ENCODE measurements around the gene NGF. TPM values are rescaled to one million over a fixed set of nuclear protein-coding genes. Genes with fewer than 3 reads are reported as not detected.

The NGF gene
- total and polyA plus RNA-seq, 3 experiments from 2014 or later: not detected

DNA sequence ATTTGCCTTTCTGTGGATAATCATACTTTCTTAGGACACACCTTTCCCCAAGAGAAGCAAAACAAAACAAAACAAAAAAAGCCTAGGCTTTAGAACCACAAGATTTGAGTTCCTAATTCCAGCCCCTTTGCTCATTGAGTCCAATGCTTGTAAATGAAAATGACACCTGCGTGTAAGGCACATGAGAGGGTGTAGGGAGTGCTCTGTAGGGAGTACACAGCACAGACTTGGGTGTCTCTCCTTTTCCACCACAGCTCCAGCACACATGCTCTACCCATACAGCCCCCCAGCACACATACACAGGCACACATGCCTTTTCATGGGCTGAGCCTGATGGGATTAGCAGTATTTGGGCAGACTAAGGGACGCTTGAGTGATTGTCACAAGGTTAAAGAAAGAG is 9.2 kb upstream of the NGF start:
- no peak for DNase-seq
- ChIA-PET POLR2A (no interaction called here), CTCF (no interaction called here)
- H3K9me3 Mint-ChIP-seq: no peaks in the 10 kb centered on the region
- Histone ChIP-seq H3K27me3 (ENCODE audit: insufficient read depth, low read length, poor library complexity, severe bottlenecking) (no peaks in the 10 kb centered on the region), H3K9me3 (ENCODE audit: low read length) (no peaks in the 10 kb centered on the region), H3K36me3 (ENCODE audit: insufficient read depth, low read length) (no peaks in the 10 kb centered on the region), H3K4me3 (ENCODE audit: low read length) (no peak overlapping the region), H3K4me1 (ENCODE audit: insufficient read depth, low read length) (no peaks in the 10 kb centered on the region), H3K27ac (ENCODE audit: low read depth, low read length) (no peak overlapping the region)
- H3K27me3 Mint-ChIP-seq: peaks cover 5 to 10% of the 10 kb centered on the region in 2 donors
- no peak overlapping the region for H3K27ac Mint-ChIP-seq
- H3K4me1 Mint-ChIP-seq: no peaks in the 10 kb centered on the region
- H3K4me3 Mint-ChIP-seq: no peak overlapping the region
- H3K36me3 Mint-ChIP-seq: no peaks in the 10 kb centered on the region

DNA sequence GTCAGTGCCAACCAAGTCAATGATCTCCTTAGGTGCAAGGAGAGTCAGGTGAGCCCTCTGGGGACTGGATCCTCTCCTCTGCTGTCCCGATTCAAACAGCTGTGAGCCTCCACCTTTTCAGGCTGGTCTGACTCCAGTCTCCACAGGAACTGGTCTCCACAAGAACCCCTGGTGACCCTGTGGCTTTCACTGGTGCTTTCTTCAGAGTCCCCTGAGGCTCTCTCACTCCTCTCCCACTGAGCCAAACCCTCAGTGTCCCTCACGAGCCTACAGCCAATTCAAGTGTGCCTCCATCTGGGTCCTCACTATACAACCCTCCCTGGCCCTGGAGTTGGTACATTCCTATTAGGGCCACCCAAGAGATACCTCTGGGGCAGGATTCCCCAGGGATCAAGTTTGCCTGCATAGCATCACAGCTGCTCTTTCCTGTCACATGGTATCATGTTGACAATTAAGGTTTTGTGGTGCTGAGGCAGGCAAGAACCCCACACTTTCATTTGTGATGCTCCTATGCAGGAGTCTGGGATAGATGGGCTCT is 5.2 kb upstream of the NGF start:
- ChIA-PET CTCF (interaction anchor here (0.5 kb wide), 1 partner anchor 14 kb away, joined by 4 read pairs; no protein-coding TSS in a partner anchor), POLR2A (no interaction called here)
- Histone ChIP-seq H3K4me3 (ENCODE audit: low read length) (no peak overlapping the region), H3K36me3 (ENCODE audit: insufficient read depth, low read length) (no peaks in the 10 kb centered on the region), H3K4me1 (ENCODE audit: insufficient read depth, low read length) (no peaks in the 10 kb centered on the region), H3K27me3 (ENCODE audit: insufficient read depth, low read length, poor library complexity, severe bottlenecking) (no peaks in the 10 kb centered on the region), H3K9me3 (ENCODE audit: low read length) (no peaks in the 10 kb centered on the region), H3K27ac (ENCODE audit: low read depth, low read length) (no peak overlapping the region)
- H3K4me3 Mint-ChIP-seq: no peak overlapping the region
- H3K9me3 Mint-ChIP-seq: peaks cover 0 to 3% (median 0%) of the 10 kb centered on the region in 5 donors
- no peak overlapping the region for H3K27ac Mint-ChIP-seq
- H3K36me3 Mint-ChIP-seq: no peaks in the 10 kb centered on the region
- peaks cover 15 to 38% of the 10 kb centered on the region in 2 donors for H3K27me3 Mint-ChIP-seq
- no peak for DNase-seq
- no peaks in the 10 kb centered on the region for H3K4me1 Mint-ChIP-seq

DNA sequence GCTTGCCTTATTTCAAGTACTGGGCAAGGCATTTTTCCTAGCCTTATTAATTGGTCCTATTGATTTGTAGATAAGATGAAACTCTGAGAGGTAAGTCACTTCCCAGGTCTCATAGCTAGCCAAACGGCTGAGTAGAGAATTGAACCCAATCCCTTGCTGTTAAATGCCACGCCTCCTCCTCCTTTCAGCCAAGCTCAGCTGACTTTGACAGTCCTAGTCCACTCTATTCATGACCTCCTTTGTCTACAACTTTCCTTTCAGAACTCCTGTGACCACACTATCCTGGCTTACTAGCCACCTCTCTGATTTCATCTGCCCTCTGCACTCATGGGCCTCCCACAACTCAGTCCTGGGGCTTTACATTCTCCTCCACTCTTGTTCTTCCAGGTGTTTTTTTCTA is 3.9 kb upstream of the NGF start:
- DNase-seq: no peak
- H3K27me3 Mint-ChIP-seq: peaks cover 13 to 42% of the 10 kb centered on the region in 2 donors
- no peak overlapping the region for H3K27ac Mint-ChIP-seq
- H3K27ac ChIP-seq (ENCODE audit: low read depth, low read length): no peak overlapping the region
- H3K9me3 ChIP-seq (ENCODE audit: low read length): no peaks in the 10 kb centered on the region
- no peaks in the 10 kb centered on the region for H3K27me3 ChIP-seq (ENCODE audit: insufficient read depth, low read length, poor library complexity, severe bottlenecking)
- no peaks in the 10 kb centered on the region for H3K4me1 ChIP-seq (ENCODE audit: insufficient read depth, low read length)
- H3K36me3 ChIP-seq (ENCODE audit: insufficient read depth, low read length): no peaks in the 10 kb centered on the region
- H3K36me3 Mint-ChIP-seq: no peaks in the 10 kb centered on the region
- H3K4me3 ChIP-seq (ENCODE audit: low read length): no peak overlapping the region
- H3K4me1 Mint-ChIP-seq: no peaks in the 10 kb centered on the region
- H3K4me3 Mint-ChIP-seq: no peak overlapping the region
- ChIA-PET POLR2A (no interaction called here), CTCF (no interaction called here)
- H3K9me3 Mint-ChIP-seq: peaks cover 0 to 3% (median 0%) of the 10 kb centered on the region in 5 donors

DNA sequence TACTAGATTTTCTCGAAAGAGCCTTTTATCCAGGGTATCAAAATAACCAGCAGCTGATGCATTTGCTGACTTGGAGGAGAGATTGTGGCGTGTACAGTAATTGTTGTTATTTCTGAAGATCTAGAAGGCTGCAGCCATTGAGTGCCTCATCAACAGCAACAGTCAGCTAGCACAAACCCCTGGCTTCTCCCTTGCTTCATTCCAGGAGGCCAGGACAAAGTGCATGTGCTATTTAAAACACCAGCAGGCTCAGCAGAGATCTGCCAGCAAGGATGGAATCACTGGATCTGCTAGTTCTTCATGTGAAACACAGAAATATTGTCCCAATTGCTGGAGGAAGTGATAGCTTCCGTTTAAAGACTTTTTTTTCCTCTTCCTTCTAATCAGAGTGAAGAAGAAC is 2.8 kb upstream of the NGF start:
- peaks cover 17 to 49% of the 10 kb centered on the region in 2 donors for H3K27me3 Mint-ChIP-seq
- no peak overlapping the region for H3K27ac Mint-ChIP-seq
- Histone ChIP-seq H3K9me3 (ENCODE audit: low read length) (no peaks in the 10 kb centered on the region), H3K27ac (ENCODE audit: low read depth, low read length) (no peak overlapping the region), H3K36me3 (ENCODE audit: insufficient read depth, low read length) (no peaks in the 10 kb centered on the region), H3K4me3 (ENCODE audit: low read length) (no peak overlapping the region), H3K27me3 (ENCODE audit: insufficient read depth, low read length, poor library complexity, severe bottlenecking) (no peaks in the 10 kb centered on the region), H3K4me1 (ENCODE audit: insufficient read depth, low read length) (no peaks in the 10 kb centered on the region)
- no peak for DNase-seq
- H3K4me1 Mint-ChIP-seq: no peaks in the 10 kb centered on the region
- H3K4me3 Mint-ChIP-seq: no peak overlapping the region
- H3K36me3 Mint-ChIP-seq: no peaks in the 10 kb centered on the region
- POLR2A ChIA-PET: no interaction called here
- CTCF ChIA-PET: no interaction called here
- peaks cover 0 to 3% (median 0%) of the 10 kb centered on the region in 5 donors for H3K9me3 Mint-ChIP-seq

DNA sequence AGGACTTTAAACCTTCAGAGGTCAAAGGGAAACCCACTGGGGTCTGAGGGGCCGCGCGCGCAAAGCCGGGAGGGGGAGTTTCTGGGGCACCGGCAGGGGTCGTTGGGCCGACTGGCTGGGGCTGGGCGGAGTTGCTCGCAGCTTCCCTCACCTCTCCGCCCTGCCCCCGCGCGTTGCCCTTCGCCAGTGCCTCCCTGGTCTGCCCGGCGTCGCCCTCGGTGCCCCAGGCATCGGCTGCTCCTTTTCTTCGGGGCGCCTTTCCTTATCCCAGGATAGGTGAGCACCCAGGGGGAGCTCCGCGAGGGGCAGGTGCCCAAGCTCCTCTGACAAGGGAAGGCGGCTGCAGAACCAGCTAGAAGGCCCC is 390 bp upstream of the NGF start:
- ChIA-PET CTCF (no interaction called here), POLR2A (no interaction called here)
- H3K27ac Mint-ChIP-seq: no peak overlapping the region
- no peak for DNase-seq
- Histone ChIP-seq H3K4me3 (ENCODE audit: low read length) (no peak overlapping the region), H3K9me3 (ENCODE audit: low read length) (no peaks in the 10 kb centered on the region), H3K36me3 (ENCODE audit: insufficient read depth, low read length) (no peaks in the 10 kb centered on the region), H3K27ac (ENCODE audit: low read depth, low read length) (no peak overlapping the region), H3K4me1 (ENCODE audit: insufficient read depth, low read length) (no peaks in the 10 kb centered on the region), H3K27me3 (ENCODE audit: insufficient read depth, low read length, poor library complexity, severe bottlenecking) (no peaks in the 10 kb centered on the region)
- no peaks in the 10 kb centered on the region for H3K4me1 Mint-ChIP-seq
- peaks cover 0 to 3% (median 0%) of the 10 kb centered on the region in 5 donors for H3K9me3 Mint-ChIP-seq
- no peak overlapping the region for H3K4me3 Mint-ChIP-seq
- peaks cover 19 to 47% of the 10 kb centered on the region in 2 donors for H3K27me3 Mint-ChIP-seq
- no peaks in the 10 kb centered on the region for H3K36me3 Mint-ChIP-seq

DNA sequence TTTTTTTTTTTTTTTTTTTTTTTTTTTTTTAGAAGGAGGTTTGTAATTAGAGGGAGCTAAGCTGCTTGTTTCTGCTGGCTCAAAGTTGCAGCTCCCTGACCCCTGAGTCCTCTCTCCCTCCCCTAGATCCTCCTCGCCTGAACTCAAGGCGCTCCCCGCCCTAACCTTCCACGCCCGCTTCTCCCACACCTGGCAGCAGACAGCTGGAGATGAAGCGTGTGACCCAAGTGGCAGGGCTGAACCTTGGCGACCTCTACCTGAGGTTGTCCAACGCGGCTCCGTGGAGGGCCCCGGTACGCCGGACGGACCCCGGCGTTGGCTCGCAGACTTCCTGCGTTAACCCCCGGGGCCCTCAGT is 795 bp downstream of the NGF start:
- no peaks in the 10 kb centered on the region for H3K36me3 Mint-ChIP-seq
- peaks cover 19 to 44% of the 10 kb centered on the region in 2 donors for H3K27me3 Mint-ChIP-seq
- no peak overlapping the region for H3K4me3 ChIP-seq (ENCODE audit: low read length)
- no peaks in the 10 kb centered on the region for H3K9me3 ChIP-seq (ENCODE audit: low read length)
- no peaks in the 10 kb centered on the region for H3K36me3 ChIP-seq (ENCODE audit: insufficient read depth, low read length)
- CTCF ChIA-PET: no interaction called here
- no peaks in the 10 kb centered on the region for H3K4me1 ChIP-seq (ENCODE audit: insufficient read depth, low read length)
- H3K4me3 Mint-ChIP-seq: no peak overlapping the region
- POLR2A ChIA-PET: no interaction called here
- no peaks in the 10 kb centered on the region for H3K27me3 ChIP-seq (ENCODE audit: insufficient read depth, low read length, poor library complexity, severe bottlenecking)
- no peaks in the 10 kb centered on the region for H3K4me1 Mint-ChIP-seq
- H3K9me3 Mint-ChIP-seq: peaks cover 0 to 3% (median 0%) of the 10 kb centered on the region in 5 donors
- no peak for DNase-seq
- no peak overlapping the region for H3K27ac ChIP-seq (ENCODE audit: low read depth, low read length)
- H3K27ac Mint-ChIP-seq: no peak overlapping the region

DNA sequence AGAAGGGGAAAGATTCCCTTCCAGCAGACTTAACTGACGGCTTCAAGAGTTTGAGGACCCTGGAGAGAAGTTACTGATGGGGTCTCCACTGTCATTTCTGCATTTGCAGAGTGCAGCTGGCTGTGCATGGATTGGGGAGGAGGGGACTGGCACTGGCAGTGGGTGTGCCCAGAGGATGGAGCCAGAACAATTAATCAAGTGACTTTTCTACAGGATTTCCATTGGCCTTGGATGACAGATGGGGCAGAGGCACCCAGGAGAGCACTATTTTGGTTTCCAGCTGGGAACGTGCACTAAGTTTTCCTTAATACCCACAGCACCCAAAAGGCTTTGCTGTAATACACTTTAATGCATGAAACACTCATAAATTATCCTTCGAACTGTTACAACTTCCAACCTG is 1.3 kb downstream of the NGF start:
- Histone ChIP-seq H3K36me3 (ENCODE audit: insufficient read depth, low read length) (no peaks in the 10 kb centered on the region), H3K4me1 (ENCODE audit: insufficient read depth, low read length) (no peaks in the 10 kb centered on the region), H3K4me3 (ENCODE audit: low read length) (no peak overlapping the region), H3K9me3 (ENCODE audit: low read length) (no peaks in the 10 kb centered on the region), H3K27me3 (ENCODE audit: insufficient read depth, low read length, poor library complexity, severe bottlenecking) (no peaks in the 10 kb centered on the region), H3K27ac (ENCODE audit: low read depth, low read length) (no peak overlapping the region)
- POLR2A ChIA-PET: no interaction called here
- Mint-ChIP-seq H3K36me3 (no peaks in the 10 kb centered on the region), H3K9me3 (peaks cover 0 to 3% (median 0%) of the 10 kb centered on the region in 5 donors), H3K27me3 (peaks cover 17 to 39% of the 10 kb centered on the region in 2 donors), H3K4me3 (peak overlapping the region in 1 of 7 donors; percentile 13), H3K27ac (no peak overlapping the region), H3K4me1 (no peaks in the 10 kb centered on the region)
- no peak for DNase-seq
- CTCF ChIA-PET: no interaction called here

DNA sequence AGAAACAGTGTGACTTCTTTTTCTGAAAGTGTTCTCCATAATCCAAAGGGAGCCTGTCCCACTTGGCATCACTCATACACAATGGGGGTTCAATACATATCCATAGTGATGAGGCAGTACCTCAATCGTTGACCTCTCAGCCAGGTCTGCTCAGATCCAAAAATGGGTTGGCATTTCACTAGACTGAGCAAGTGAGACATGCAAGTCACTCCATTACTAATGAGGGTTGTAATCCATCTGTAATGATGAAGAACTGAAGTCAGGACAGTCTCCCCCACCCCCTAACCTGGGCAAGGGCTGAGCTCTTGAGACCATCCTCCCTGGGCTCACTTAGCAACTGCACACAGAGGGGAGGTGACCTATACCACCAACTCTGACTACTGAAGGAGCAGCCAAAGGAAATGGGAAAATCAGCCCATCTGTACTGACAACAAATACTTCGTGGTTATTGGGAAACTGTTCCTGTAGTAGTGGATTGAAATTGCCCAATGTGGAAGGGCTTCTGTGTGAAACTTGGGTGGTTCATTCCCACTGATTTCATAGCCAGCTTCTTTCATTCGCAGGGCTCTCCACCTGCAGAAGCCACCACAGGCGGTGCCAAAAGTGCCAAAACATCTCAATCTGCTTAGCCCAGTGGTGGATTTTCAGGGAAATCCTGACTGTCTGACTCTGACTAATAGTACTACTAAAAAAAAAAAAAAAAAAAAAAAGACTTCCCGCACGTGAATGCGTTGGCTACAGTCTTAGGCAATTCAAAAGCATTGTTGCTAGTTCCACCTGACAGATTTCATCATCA is 5.0 kb downstream of the NGF start:
- peaks cover 7 to 16% of the 10 kb centered on the region in 2 donors for H3K27me3 Mint-ChIP-seq
- H3K9me3 ChIP-seq (ENCODE audit: low read length): no peaks in the 10 kb centered on the region
- no peak overlapping the region for H3K27ac ChIP-seq (ENCODE audit: low read depth, low read length)
- H3K27ac Mint-ChIP-seq: peak overlapping the region in 1 of 8 donors; percentile 3
- H3K4me3 Mint-ChIP-seq: no peak overlapping the region
- no peaks in the 10 kb centered on the region for H3K27me3 ChIP-seq (ENCODE audit: insufficient read depth, low read length, poor library complexity, severe bottlenecking)
- H3K4me1 Mint-ChIP-seq: no peaks in the 10 kb centered on the region
- peaks cover 0 to 2% (median 0%) of the 10 kb centered on the region in 5 donors for H3K9me3 Mint-ChIP-seq
- H3K4me1 ChIP-seq (ENCODE audit: insufficient read depth, low read length): no peaks in the 10 kb centered on the region
- H3K4me3 ChIP-seq (ENCODE audit: low read length): no peak overlapping the region
- no peaks in the 10 kb centered on the region for H3K36me3 ChIP-seq (ENCODE audit: insufficient read depth, low read length)
- no peaks in the 10 kb centered on the region for H3K36me3 Mint-ChIP-seq
- ChIA-PET CTCF (no interaction called here), POLR2A (no interaction called here)
- no peak for DNase-seq
